ENCODE results near the gene ERG. TPM values are rescaled to one million over a fixed set of nuclear protein-coding genes. Genes with fewer than 3 reads are reported as not detected.

Gene ERG
- total RNA-seq, 2 experiments from 2014 or later = not detected

DNA sequence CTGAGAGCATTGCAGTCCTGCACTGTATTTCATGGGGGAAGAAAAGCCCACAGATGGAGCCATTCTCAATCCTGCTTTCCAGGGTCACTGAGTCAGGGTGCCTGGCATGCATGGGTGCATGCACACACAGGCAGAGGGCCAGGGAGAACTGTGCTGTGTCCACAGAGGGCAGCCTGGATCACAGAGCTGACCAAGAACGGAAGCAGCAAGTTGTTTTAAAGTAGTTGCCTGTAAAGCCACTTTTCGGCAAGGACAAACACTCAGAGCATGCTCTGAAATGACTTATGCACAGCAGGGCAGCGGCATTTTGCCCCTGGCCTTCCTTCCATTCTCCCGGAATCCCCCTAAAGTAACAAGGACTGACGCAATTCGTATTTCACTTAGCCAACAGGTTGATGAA, 3.6 kb downstream of the ERG start:
- ATAC-seq (ENCODE audit: poor library complexity) = no peak

DNA sequence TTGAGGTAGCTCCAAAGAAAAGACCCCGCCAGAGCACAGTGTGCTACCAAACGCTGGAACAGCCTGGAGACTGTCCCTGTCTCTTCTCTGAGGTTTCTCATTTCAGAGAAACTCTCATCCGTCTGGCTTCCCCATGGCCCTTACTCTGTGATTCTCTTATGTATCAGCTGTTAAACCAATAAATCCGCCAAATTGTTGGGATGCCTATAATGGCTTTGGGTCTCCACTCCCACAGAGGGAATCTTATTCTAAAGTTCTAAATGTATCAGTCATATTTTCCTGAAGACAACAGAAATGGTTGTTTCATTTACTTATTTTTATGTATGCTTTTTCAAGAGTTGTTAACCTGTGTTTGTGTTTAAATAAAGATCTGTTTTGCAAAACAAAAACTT, 4.0 kb downstream of the ERG start:
- Mint-ChIP-seq H3K4me3 (no peak overlapping the region), H3K27ac (no peak overlapping the region), H3K36me3 (ENCODE audit: low read depth) (no peaks in the 10 kb centered on the region), H3K9me3 (no peaks in the 10 kb centered on the region), H3K27me3 (peaks cover 75% of the 10 kb centered on the region), H3K4me1 (ENCODE audit: low read depth) (peaks cover 14% of the 10 kb centered on the region)
- H3K9me3 ChIP-seq (ENCODE audit: control insufficient read depth in 1 of 2, insufficient read depth in 1 of 2, low read length in 2 of 2) = no peaks in the 10 kb centered on the region
- ChIA-PET CTCF (no interaction called here), POLR2A (no interaction called here)
- H3K4me1 ChIP-seq (ENCODE audit: insufficient read depth, low read length) = no peaks in the 10 kb centered on the region
- TF ChIP-seq, protein P1, sequence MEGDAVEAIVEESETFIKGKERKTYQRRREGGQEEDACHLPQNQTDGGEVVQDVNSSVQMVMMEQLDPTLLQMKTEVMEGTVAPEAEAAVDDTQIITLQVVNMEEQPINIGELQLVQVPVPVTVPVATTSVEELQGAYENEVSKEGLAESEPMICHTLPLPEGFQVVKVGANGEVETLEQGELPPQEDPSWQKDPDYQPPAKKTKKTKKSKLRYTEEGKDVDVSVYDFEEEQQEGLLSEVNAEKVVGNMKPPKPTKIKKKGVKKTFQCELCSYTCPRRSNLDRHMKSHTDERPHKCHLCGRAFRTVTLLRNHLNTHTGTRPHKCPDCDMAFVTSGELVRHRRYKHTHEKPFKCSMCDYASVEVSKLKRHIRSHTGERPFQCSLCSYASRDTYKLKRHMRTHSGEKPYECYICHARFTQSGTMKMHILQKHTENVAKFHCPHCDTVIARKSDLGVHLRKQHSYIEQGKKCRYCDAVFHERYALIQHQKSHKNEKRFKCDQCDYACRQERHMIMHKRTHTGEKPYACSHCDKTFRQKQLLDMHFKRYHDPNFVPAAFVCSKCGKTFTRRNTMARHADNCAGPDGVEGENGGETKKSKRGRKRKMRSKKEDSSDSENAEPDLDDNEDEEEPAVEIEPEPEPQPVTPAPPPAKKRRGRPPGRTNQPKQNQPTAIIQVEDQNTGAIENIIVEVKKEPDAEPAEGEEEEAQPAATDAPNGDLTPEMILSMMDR (IDR thresholded peaks at IDR 0.05) = no peak
- H3K27me3 ChIP-seq (ENCODE audit: control insufficient read depth in 1 of 2, insufficient read depth in 2 of 2, low read length in 2 of 2) = peaks cover 15 to 20% of the 10 kb centered on the region in 2 experiments
- DNase-seq (no peak), ATAC-seq (ENCODE audit: poor library complexity) (no peak)
- no peaks in the 10 kb centered on the region for H3K36me3 ChIP-seq (ENCODE audit: insufficient read depth, low read length)
- no peak overlapping the region for H3K4me3 ChIP-seq (ENCODE audit: low read length)
- intact Hi-C loops (cut with DNase I, micrococcal nuclease) = no loop called here
- H3K27ac ChIP-seq (ENCODE audit: low read depth in 1 of 2, low read length in 2 of 2) = no peak overlapping the region

More for the DNA sequence above, 3.6 kb downstream of the ERG start:
- H3K27ac ChIP-seq (ENCODE audit: low read depth in 1 of 2, low read length in 2 of 2) = no peak overlapping the region
- TF ChIP-seq, protein P1 (IDR thresholded peaks at IDR 0.05) = no peak
- no peaks in the 10 kb centered on the region for H3K9me3 ChIP-seq (ENCODE audit: control insufficient read depth in 1 of 2, insufficient read depth in 1 of 2, low read length in 2 of 2)
- H3K4me1 Mint-ChIP-seq (ENCODE audit: low read depth) = peaks cover 14% of the 10 kb centered on the region
- peaks cover 75% of the 10 kb centered on the region for H3K27me3 Mint-ChIP-seq
- no peaks in the 10 kb centered on the region for H3K36me3 Mint-ChIP-seq (ENCODE audit: low read depth)
- H3K9me3 Mint-ChIP-seq = no peaks in the 10 kb centered on the region
- no peak overlapping the region for H3K4me3 ChIP-seq (ENCODE audit: low read length)
- H3K27me3 ChIP-seq (ENCODE audit: control insufficient read depth in 1 of 2, insufficient read depth in 2 of 2, low read length in 2 of 2) = peaks cover 17 to 24% of the 10 kb centered on the region in 2 experiments
- H3K27ac Mint-ChIP-seq = no peak overlapping the region
- peak in 1 of 14 experiments; percentile 14 for DNase-seq
- H3K4me3 Mint-ChIP-seq = no peak overlapping the region
- ChIA-PET POLR2A (no interaction called here), CTCF (no interaction called here)
- H3K36me3 ChIP-seq (ENCODE audit: insufficient read depth, low read length) = no peaks in the 10 kb centered on the region
- H3K4me1 ChIP-seq (ENCODE audit: insufficient read depth, low read length) = no peaks in the 10 kb centered on the region
- intact Hi-C loops (cut with DNase I, micrococcal nuclease) = no loop called here

DNA sequence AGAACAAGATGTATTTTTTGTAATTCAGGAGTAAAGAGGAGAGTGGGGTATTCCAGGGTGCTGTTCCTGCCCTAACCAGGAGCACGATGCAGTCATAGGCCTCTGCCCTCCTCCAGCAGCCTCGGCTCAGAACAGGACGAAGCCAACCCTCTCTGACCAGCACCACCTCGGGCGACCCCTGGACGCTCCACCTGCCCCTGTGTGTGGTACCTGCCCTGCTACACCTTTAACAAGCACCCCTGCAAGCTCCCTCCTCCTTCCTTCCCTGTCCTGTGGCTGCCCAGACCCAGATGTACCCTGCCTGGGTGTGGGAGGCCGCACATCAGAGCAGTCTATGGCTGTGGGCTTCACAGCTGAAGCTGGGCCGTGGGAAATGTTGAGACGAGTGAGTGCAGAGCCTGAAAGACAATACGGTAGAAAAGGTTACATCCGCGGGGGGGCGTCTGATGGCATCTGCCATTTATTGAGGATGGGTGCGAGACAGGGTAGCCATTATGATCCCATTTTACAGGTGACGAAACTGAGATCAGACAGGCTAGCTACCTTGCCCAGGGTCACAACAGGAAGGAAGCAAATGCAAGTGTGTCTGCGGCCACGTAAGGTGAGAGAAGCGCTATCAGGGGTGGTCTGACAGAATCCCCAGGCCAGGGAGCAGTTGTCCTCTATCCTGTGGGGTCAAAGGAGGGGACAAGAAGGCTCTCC, 4.6 kb downstream of the ERG start:
- Histone ChIP-seq H3K4me3 (ENCODE audit: low read length) (no peak overlapping the region), H3K27me3 (ENCODE audit: control insufficient read depth in 1 of 2, insufficient read depth in 2 of 2, low read length in 2 of 2) (peaks cover 12 to 19% of the 10 kb centered on the region in 2 experiments), H3K27ac (ENCODE audit: low read depth in 1 of 2, low read length in 2 of 2) (no peak overlapping the region), H3K36me3 (ENCODE audit: insufficient read depth, low read length) (no peaks in the 10 kb centered on the region), H3K9me3 (ENCODE audit: control insufficient read depth in 1 of 2, insufficient read depth in 1 of 2, low read length in 2 of 2) (no peaks in the 10 kb centered on the region), H3K4me1 (ENCODE audit: insufficient read depth, low read length) (no peaks in the 10 kb centered on the region)
- Mint-ChIP-seq H3K36me3 (ENCODE audit: low read depth) (no peaks in the 10 kb centered on the region), H3K4me1 (ENCODE audit: low read depth) (peaks cover 12% of the 10 kb centered on the region), H3K27ac (no peak overlapping the region), H3K4me3 (no peak overlapping the region), H3K9me3 (no peaks in the 10 kb centered on the region), H3K27me3 (peaks cover 75% of the 10 kb centered on the region)
- CTCF ChIA-PET = no interaction called here
- intact Hi-C loops (cut with DNase I, micrococcal nuclease) = no loop called here
- DNase-seq (no peak), ATAC-seq (ENCODE audit: poor library complexity) (no peak)
- POLR2A ChIA-PET = no interaction called here
- TF ChIP-seq, protein P1 (IDR thresholded peaks at IDR 0.05) = no peak

All from CD4-positive, alpha-beta T cell (primary cell).